Inferior parietal cortex (tissue), 1 donor: Measurements from ENCODE around the gene GMPR.
"Not testable (repeated sequence)": the region's sequence is repeated elsewhere in the genome, so short reads cannot be mapped to it uniquely, and the experiment has no call there.

Experiments used
- DNase-seq: peaks from one replicate; pipeline ENCODE4 v3.0.0-alpha.2; 2016; ENCODE audit errors: extremely low spot score

GMPR gene

GRCh38 chr6:16225062-16225731, 13.2 kb upstream of the GMPR start:
- not testable (repeated sequence) for DNase-seq

GRCh38 chr6:16226117-16227047, 12.0 kb upstream of the GMPR start:
- DNase-seq, result not testable (repeated sequence)

GRCh38 chr6:16227048-16227562, 11.3 kb upstream of the GMPR start:
- DNase-seq, result no peak

- no peak for DNase-seq
Observed at GRCh38 chr6:16227605-16228004, 10.8 kb upstream of the GMPR start.

- DNase-seq, result no peak
Observed at GRCh38 chr6:16228043-16228442, 10.3 kb upstream of the GMPR start.

- DNase-seq, result no peak
Observed at GRCh38 chr6:16228709-16229665, 9.4 kb upstream of the GMPR start.

GRCh38 chr6:16229700-16230099, 8.7 kb upstream of the GMPR start:
- DNase-seq, result no peak

- DNase-seq, result no peak
Observed at GRCh38 chr6:16230953-16231352, 7.4 kb upstream of the GMPR start.

GRCh38 chr6:16232086-16232485, 6.3 kb upstream of the GMPR start:
- DNase-seq, result no peak

- DNase-seq, result no peak
Observed at GRCh38 chr6:16236009-16236501, 2.3 kb upstream of the GMPR start.

GRCh38 chr6:16236631-16237199, 1.7 kb upstream of the GMPR start:
- no peak for DNase-seq

GRCh38 chr6:16237242-16237641, 1.1 kb upstream of the GMPR start:
- DNase-seq, result no peak

GRCh38 chr6:16238963-16239797, 793 bp downstream of the GMPR start:
- no peak for DNase-seq

GRCh38 chr6:16239798-16240123, 1.4 kb downstream of the GMPR start:
- peak; percentile 52 for DNase-seq

- no peak for DNase-seq
Observed at GRCh38 chr6:16240589-16241320, 2.4 kb downstream of the GMPR start.

GRCh38 chr6:16241321-16241689, 2.9 kb downstream of the GMPR start:
- DNase-seq, result no peak

GRCh38 chr6:16243055-16243454, 4.7 kb downstream of the GMPR start:
- no peak for DNase-seq

GRCh38 chr6:16243664-16244063, 5.3 kb downstream of the GMPR start:
- no peak for DNase-seq

GRCh38 chr6:16244446-16244845, 6.1 kb downstream of the GMPR start:
- DNase-seq, result no peak
